ENCODE measurements around the gene SMIM41.

Gene SMIM41

DNA sequence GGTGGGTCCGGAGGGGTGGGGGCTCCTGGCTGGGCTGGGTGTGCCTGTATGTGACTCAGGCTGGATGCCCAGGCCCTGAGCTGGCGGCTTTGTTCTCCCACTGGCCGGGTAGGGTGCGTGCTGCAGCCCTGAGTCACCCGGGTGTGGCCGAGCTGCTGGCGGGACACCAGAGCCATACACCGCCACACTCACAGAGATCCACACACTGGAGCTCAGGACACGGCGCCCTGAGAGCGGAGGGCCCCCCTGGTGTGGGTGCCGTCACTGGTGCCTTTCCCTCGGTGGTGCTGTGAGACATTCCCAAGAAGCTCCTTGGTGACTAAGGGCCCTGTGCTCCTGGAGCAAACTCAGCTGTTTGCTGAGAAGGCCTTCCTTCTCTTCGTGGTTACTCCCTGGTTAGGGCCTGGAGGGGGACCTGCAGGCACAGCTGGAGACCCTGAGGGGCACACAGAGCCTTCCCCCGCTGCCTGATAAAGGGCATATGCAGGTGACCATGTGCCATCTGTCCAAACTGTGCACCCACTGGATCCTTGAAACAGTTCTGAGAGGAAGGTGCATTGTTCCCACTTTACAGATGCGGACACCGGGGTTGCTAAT, 68.0 kb downstream of the SMIM41 start:
- DNase-seq (ENCODE audit: low read depth) = peak; percentile 100

GRCh38 chr12:52147964-52148463, 68.5 kb downstream of the SMIM41 start:
- DNase-seq (ENCODE audit: low read depth) = no peak

GRCh38 chr12:52148464-52149181, 69.1 kb downstream of the SMIM41 start:
- no peak for DNase-seq (ENCODE audit: low read depth)

- DNase-seq (ENCODE audit: low read depth) = no peak
Measured at GRCh38 chr12:52149182-52149641, 69.7 kb downstream of the SMIM41 start.

- peak; percentile 43 for DNase-seq (ENCODE audit: low read depth)
Measured at GRCh38 chr12:52149651-52150241, 70.2 kb downstream of the SMIM41 start.

DNA sequence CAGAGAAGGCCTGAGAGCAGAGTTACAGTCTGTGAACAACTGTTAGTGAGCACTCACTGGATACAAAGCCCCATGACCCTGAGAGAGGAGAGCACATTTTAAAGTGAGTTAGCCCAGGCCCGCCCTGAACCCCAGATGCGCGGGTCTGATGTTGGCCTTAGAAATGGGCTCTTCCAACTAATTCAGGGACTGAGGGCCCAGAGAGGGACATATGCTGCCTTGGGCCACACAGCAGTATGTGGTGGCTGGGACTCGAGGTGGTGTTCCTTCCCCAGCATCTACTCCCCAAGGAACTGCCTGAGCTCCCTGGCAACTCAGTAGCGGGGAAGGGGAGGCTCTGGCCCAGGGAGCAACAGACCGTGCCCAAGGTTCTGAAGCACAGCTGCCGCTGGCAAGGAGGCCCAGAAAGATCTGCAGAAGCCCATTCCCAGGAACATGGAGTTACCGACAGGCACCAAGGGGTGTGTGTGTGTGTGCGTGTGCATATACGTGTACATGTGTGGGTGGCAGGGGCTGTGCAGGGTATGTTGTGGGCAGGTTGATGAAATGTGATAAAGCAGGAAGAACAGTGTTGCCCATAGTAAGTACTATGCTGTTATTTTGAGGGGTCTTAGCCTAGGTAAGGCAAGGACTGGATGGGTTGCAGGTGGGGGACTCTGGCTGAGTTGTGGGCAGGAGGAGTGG, 71.8 kb downstream of the SMIM41 start:
- no peak for DNase-seq (ENCODE audit: low read depth)

DNA sequence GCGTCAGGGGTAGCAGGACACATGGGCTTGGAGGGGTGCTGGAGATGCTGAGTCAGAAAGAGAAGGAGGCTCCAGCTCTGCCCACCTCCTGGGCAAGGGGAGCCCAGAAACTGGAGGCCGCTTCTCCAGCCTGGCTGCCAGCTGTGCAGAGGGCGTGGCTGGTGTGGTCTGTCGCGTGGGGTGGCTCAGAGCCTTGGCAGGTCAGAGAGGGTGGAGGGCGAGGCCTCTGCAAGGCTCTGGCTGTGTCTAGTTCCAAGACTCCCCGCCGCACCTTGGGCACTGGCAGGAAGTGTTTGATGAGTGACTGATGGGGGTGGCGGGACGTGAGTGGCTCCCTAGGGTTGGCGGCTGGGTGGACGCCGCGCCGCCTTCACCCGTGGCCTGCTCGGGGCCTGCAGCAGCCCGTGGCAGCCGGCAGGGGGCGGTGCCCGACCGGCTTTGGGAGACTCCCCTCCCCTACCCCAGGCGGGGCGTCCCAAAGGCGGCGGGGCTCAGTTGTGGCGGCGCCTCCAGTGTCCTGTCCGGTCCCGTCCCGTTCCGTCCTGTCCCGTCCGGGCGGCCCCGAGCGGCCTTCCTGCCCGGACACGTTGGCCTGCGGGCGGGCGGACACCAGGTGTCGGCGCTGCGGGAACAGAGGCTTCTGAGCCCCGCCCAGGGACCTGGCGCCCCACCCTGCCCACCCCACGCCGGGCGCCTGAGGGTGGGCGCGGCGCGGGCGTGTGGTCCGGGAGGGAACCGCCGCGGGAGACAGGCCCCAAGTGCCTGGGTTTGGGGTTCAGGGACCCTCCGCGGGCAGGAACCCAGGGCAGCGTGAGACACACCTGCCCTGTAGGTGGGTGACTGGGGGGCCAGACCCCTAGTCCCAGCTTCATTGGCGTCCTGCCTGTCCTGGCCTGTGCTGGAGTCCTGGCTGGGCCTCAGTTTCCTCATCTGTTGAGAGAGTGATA, 72.6 kb downstream of the SMIM41 start:
- peak; percentile 52 for DNase-seq (ENCODE audit: low read depth)

DNA sequence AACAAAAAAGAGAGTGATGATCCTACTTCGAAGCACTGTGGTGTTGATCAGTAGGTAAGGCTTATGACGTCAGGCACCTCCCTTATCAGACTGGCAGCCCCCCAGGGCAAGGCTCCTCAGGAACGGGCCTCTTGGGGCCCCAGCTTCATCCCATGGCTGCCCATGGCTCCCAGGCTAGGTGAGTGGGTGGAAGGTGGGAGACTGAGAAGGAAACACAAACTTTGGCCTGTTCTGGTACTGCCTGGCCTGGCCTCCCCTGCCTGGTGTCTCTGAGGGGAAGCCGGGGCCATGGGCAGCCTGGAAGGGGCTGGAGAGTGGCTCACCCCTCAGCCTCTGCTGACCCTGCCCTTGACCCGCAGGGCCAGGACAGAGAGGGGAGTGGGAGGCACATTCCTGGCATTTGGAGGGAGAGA, 73.4 kb downstream of the SMIM41 start:
- no peak for DNase-seq (ENCODE audit: low read depth)

GRCh38 chr12:52155048-52155868, 75.8 kb downstream of the SMIM41 start:
- no peak for DNase-seq (ENCODE audit: low read depth)

- DNase-seq (ENCODE audit: low read depth) = peak; percentile 72
Measured at GRCh38 chr12:52156311-52156710, 76.8 kb downstream of the SMIM41 start.

GRCh38 chr12:52156757-52157565, 77.5 kb downstream of the SMIM41 start:
- peak; percentile 66 for DNase-seq (ENCODE audit: low read depth)

- DNase-seq (ENCODE audit: low read depth) = no peak
Measured at GRCh38 chr12:52157566-52158150, 78.2 kb downstream of the SMIM41 start.

All from EH (cell line).